ENCODE results near the gene SLC10A4. TPM values are rescaled to one million over a fixed set of nuclear protein-coding genes. Genes with fewer than 3 reads are reported as not detected.

SLC10A4 gene
- total and polyA plus RNA-seq, 2 of the 13 experiments (the other 11 are each of a cell fraction or from before 2014, with no cell fraction given) = 0.04 to 0.07 TPM

GRCh38 chr4:48483006-48483776, at the start of gene SLC10A4 (continued):
- TF ChIP-seq, protein P1, sequence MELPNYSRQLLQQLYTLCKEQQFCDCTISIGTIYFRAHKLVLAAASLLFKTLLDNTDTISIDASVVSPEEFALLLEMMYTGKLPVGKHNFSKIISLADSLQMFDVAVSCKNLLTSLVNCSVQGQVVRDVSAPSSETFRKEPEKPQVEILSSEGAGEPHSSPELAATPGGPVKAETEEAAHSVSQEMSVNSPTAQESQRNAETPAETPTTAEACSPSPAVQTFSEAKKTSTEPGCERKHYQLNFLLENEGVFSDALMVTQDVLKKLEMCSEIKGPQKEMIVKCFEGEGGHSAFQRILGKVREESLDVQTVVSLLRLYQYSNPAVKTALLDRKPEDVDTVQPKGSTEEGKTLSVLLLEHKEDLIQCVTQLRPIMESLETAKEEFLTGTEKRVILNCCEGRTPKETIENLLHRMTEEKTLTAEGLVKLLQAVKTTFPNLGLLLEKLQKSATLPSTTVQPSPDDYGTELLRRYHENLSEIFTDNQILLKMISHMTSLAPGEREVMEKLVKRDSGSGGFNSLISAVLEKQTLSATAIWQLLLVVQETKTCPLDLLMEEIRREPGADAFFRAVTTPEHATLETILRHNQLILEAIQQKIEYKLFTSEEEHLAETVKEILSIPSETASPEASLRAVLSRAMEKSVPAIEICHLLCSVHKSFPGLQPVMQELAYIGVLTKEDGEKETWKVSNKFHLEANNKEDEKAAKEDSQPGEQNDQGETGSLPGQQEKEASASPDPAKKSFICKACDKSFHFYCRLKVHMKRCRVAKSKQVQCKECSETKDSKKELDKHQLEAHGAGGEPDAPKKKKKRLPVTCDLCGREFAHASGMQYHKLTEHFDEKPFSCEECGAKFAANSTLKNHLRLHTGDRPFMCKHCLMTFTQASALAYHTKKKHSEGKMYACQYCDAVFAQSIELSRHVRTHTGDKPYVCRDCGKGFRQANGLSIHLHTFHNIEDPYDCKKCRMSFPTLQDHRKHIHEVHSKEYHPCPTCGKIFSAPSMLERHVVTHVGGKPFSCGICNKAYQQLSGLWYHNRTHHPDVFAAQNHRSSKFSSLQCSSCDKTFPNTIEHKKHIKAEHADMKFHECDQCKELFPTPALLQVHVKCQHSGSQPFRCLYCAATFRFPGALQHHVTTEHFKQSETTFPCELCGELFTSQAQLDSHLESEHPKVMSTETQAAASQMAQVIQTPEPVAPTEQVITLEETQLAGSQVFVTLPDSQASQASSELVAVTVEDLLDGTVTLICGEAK (IDR thresholded peaks at IDR 0.05) = no peak
- TF ChIP-seq, protein P1 (CRISPR knock-in tag; IDR thresholded peaks at IDR 0.05) = no peak

- WGBS (ENCODE audit: low lambda C conversion rate) = 100% methylated on average over 1 of the region's 1 CpG
- TF ChIP-seq SRSF9 (IDR thresholded peaks at IDR 0.05; ENCODE audit: borderline replicate concordance, insufficient read depth, low read depth, low read length, poor library complexity, severe bottlenecking) = no peak
- TF ChIP-seq, protein P2, sequence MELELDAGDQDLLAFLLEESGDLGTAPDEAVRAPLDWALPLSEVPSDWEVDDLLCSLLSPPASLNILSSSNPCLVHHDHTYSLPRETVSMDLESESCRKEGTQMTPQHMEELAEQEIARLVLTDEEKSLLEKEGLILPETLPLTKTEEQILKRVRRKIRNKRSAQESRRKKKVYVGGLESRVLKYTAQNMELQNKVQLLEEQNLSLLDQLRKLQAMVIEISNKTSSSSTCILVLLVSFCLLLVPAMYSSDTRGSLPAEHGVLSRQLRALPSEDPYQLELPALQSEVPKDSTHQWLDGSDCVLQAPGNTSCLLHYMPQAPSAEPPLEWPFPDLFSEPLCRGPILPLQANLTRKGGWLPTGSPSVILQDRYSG (CRISPR knock-in tag; IDR thresholded peaks at IDR 0.05) = no peak
- no peak for TF ChIP-seq ZKSCAN1 (IDR thresholded peaks at IDR 0.05; ENCODE audit: low read length)
- no peak for TF ChIP-seq JUNB (CRISPR knock-in tag; IDR thresholded peaks at IDR 0.05; ENCODE audit: borderline replicate concordance)
- TF ChIP-seq HOXD1 (CRISPR knock-in tag; IDR thresholded peaks at IDR 0.05) = no peak
- TF ChIP-seq LCORL (IDR thresholded peaks at IDR 0.05) = no peak
- TF ChIP-seq LCORL (CRISPR knock-in tag; IDR thresholded peaks at IDR 0.05) = no peak
- TF ChIP-seq PTBP1 (IDR thresholded peaks at IDR 0.05; ENCODE audit: low read depth, low read length, poor library complexity, severe bottlenecking) = no peak
- no peak for TF ChIP-seq NFIB (CRISPR knock-in tag; IDR thresholded peaks at IDR 0.05; ENCODE audit: borderline replicate concordance)
These were observed 46.8 kb upstream of the SLC10A4 start for GRCh38 chr4:48436318-48436717.

More at GRCh38 chr4:48436318-48436717, 46.8 kb upstream of the SLC10A4 start:
- Histone ChIP-seq H3K9me3 (ENCODE audit: low read length) (no peaks in the 10 kb centered on the region), H3K79me2 (ENCODE audit: insufficient read depth, low read length) (no peaks in the 10 kb centered on the region), H3K4me2 (ENCODE audit: low read depth, low read length) (no peak overlapping the region), H3K27ac (ENCODE audit: extremely low read length, insufficient read depth, low read length) (no peak overlapping the region), H3K4me1 (ENCODE audit: insufficient read depth, low read length) (no peaks in the 10 kb centered on the region), H3K9ac (ENCODE audit: insufficient read depth, low read depth, low read length) (no peak overlapping the region), H3K36me3 (replicated peaks in 1 of 2; ENCODE audit: control insufficient read depth in 1 of 2, insufficient read depth in 2 of 2, low read length in 2 of 2) (no peaks in the 10 kb centered on the region), H3K27me3 (ENCODE audit: control insufficient read depth in 1 of 2, insufficient read depth in 2 of 2, low read length in 2 of 2) (no peaks in the 10 kb centered on the region), H4K20me1 (ENCODE audit: insufficient read depth, low read length) (no peaks in the 10 kb centered on the region), H2AFZ (ENCODE audit: low read length) (no peak overlapping the region), H3K4me3 (replicated peaks in 1 of 3; ENCODE audit: insufficient read depth in 1 of 3, low read depth in 2 of 3, low read length in 3 of 3) (no peak overlapping the region)
- in situ Hi-C loops (cut with HindIII; ENCODE audit: extremely low pct_ligation_motif_present, low pct_unique_long_range_greater_than_20kb) = no loop called here
- DNase-seq (ENCODE audit: low spot score) (no peak), FAIRE-seq (no peak), ATAC-seq (no peak)
- no TSS peak for BruUV-seq (replicated peaks)
- intact Hi-C loops (cut with micrococcal nuclease; ENCODE audit: unreplicated experiment) = no loop called here
- ChIA-PET POLR2A (no interaction called here), CTCF (ENCODE audit: low intra/inter-chr PET ratio, low total read pairs) (no interaction called here)

Measured in HepG2 (cell line).